Stimulated activated CD4-positive, alpha-beta T cell treated with anti-CD3 and anti-CD28 coated beads, Interleukin-12 subunit alpha, Interleukin-12 subunit beta, amount 100 ng/mL, for 48 hours (primary cell): ENCODE results near the gene DCDC1.
A peak's percentile ranks its signal among the peaks of the same experiment; 100 is the strongest.

ENCODE experiments used
- DNase-seq, 3 donors: peaks; one replicate each; pipeline ENCODE4 v3.0.0-alpha.2; 2020; ENCODE audit warnings: low read depth in 2 of 3, low spot score in 1 of 3

Gene DCDC1, protein sequence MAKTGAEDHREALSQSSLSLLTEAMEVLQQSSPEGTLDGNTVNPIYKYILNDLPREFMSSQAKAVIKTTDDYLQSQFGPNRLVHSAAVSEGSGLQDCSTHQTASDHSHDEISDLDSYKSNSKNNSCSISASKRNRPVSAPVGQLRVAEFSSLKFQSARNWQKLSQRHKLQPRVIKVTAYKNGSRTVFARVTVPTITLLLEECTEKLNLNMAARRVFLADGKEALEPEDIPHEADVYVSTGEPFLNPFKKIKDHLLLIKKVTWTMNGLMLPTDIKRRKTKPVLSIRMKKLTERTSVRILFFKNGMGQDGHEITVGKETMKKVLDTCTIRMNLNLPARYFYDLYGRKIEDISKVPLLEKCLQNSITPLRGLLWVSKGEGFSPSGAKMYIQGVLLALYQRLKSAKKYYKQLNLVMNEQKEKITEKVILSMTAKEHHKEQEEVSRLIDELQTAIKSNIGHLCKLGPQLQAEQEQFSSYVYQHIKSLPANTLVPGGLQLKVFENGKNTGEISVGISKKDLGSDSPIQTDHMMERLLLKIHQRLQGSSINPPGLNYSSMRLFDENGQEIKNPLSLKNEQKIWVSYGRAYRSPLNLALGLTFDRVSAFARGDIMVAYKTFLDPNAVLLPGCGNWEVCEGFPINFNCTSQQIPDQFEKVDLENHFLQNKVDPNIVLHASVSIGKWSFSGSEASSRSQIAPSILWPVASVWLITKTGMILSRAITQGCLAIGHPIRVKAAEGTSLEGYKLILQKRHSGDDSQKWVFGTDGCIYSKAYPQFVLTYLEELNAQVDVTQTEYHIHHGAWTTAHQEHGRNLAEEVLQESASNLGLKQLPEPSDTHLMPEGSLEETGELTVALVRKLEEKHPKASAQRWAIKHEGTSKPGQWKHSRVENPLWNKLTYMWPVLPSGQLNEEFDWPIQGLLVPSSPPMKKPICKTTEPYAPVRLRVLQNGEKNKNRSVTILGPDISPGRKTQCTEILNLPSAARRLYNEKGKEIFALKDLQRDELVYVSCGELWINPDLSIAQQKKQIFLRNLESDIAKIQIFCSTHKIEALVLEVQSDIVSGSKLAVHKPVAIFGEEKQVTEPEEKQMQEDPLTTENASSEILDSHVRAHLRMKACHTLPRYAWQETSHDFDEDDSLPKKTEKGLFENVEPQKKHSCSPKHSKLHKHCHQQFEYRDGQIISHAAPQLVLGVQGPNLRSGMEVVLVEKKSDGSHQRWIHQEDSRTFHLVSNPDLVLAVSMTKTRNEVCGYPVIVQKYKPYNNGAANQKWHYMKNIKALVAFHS (N-terminal part only)

DNA sequence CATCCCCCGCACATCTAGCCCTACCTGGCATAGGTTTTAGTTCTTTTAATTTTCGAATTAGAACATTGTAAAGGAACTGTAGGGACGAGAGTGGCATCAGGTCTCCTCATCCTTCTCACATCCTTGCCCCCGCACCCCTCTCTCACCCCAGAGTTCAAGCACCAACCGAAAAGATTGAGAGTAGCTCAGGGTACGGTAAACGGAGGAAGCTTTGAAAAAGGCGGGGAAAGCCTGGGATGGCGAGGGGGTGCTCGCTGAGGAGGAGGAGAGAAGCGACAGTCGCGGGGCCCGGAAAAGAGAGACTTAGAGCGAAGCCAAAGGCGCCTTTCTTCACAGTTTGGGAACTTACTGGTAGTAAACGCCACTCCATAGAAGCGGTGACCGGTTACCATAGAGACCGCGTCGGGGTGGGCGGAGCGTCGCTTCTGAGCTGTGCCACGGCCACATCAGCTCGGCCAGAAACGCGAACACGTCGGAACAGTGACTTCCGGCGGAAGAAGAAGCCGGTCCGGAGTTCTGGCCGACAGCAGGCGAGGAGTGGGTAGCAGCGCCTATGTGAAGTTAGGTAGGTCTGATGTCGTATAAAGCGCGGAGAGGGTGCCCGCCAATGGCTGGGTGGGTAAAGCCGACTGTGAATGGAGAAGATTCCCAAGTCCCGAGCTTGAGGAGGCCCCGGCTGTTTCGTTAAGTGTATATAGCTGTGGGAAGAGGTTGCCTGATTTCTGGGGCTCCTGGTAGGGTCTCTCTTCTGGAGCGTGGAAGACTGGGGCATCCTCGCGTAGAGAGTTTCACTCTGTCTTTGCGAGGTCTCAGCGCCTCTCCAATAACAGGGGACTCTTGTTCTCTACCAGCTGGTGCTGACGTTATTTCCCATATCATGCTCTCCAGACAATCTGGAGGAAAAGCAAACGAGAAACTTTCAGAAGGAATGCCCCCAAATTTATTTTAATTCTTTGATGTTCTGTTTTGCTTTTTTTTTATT, at the start of gene DCDC1, which contains the start of gene DNAJC24:
DCDC1 (minus strand) TSS at position 392 of the 982 bp plus-strand sequence. CDS start 41,459 bp downstream, outside the sequence.
DNAJC24 (plus strand) TSS at position 513 of the 982 bp plus-strand sequence. CDS start 889 bp downstream, outside the sequence.
- DNase-seq: peak; percentile 84 to 92 (median 89)

DNA sequence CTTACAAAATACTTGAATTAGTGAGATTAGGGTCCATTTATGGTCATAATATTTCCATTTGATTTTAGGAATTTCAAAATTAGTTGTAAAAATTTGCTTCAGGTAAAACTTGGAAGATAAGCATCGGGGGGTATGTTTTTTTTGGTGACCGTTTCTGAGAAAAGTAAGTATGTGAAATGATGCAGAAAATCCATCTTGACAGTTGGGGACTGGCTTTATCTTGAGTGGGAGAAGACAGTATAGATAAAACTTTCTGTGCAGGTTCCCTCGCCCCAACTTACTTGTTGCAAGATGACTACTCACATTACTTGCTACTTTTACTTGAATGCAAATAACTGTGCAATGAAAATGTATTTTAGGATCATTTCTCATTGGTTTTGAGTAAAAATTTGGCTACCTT, 49.6 kb upstream of the DCDC1 start:
- no peak for DNase-seq

DNA sequence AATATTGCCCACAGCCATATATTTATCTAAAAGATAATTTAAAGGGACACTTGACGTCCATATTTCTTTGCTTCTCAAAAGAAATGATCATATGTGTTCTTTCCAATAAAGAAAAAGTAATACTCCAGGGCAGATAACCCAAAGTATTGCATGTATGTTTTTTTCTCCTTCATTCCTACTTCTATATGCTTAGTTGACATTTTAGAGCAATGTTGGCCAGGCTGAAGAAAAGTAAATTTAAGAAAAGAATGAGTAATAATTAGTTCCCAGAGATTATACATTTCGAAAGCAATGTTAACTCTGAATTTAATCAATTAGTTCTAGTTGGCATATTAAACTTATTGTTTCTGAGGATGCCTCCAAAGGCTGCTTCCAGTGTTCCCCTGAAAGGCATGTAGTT, 48.3 kb upstream of the DCDC1 start:
- no peak for DNase-seq

GRCh38 chr11:31417357-31417756, 47.8 kb upstream of the DCDC1 start:
- no peak for DNase-seq

DNA sequence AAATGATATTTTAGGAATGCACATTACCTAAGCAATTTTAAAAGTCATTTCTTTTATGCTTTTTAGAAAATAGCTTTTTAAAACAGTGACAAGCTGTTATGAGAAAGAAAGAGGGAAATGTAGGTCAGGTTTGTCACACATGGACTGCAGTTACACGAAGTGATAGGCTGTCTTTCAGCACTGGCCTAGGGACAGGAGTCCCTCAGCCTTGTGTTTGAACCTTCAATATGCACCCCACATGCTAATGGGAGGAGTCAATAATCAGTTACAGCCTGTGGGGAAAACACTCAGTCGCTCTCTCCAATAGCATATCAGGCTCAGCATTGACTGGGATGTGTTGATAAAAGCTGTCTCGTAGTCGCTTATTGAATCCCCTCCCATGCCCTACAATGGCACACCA, 45.9 kb upstream of the DCDC1 start:
- no peak for DNase-seq

- no peak for DNase-seq
These were observed 44.8 kb upstream of the DCDC1 start for GRCh38 chr11:31414338-31414737.

- DNase-seq: no peak
These were observed 43.4 kb upstream of the DCDC1 start for GRCh38 chr11:31412946-31413345.

DNA sequence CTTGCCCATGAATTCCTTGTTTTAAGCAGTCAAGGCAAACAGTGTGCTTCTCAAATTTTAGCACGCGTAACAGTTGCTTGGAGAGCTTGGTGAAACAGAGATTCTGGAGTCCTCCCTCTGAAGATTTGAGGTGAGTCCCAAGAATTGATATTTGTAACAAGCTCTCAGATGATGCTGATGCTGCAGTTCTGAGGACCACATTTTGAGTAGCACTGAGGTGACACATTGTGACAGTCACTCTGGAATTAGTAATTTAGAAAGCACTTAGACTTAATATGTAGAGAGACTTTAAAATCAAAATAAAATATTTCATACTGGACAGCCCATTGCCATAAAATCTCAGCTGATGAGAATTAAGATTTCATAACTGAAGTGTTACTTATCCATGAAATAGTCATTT, 38.7 kb upstream of the DCDC1 start:
- DNase-seq: no peak

- no peak for DNase-seq
These were observed 35.1 kb upstream of the DCDC1 start for GRCh38 chr11:31404614-31405013.

- DNase-seq: no peak
These were observed 27.8 kb upstream of the DCDC1 start for GRCh38 chr11:31397239-31397834.

DNA sequence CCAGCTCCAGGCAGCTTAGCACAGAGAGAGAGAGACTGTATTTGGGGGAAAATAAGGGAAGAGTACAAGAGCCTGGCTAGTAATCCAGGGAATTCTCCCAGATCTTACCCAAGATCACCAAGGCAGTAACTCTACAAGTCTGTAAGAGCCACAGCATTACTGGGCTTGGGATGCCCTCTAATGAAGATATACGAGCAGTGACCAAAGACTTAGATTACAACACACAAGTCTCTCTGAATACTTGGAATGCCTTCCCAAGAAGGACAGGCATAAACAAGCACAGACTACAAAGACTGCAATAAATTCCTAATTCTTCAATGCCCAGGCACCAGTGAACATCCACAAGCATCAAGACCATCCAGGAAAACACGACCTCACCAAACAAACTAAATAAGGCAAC, 17.8 kb upstream of the DCDC1 start:
- DNase-seq: no peak

- DNase-seq: no peak
These were observed 13.6 kb upstream of the DCDC1 start for GRCh38 chr11:31383116-31383515.

DNA sequence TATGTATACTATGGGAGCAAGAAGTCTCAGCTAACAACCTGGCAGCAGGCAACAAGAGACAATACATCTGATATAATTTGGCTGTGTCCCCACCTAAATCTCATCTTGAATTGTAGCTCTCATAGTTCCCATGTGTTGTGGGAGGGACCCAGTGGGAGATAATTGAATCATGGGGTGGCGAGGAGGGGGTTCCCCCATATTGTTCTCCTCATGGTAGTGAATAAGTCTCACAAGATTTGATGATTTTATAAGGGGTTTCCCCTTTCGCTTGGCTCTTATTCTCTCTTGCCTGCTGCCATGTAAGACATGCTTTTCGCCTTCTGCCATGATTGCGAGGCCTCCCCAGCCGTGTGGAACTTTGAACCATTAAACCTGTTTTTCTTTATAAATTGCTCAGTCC, 6.3 kb upstream of the DCDC1 start:
- DNase-seq: no peak

- no peak for DNase-seq
These were observed 2.7 kb downstream of the DCDC1 start for GRCh38 chr11:31366795-31367194.

- no peak for DNase-seq
These were observed 7.8 kb downstream of the DCDC1 start for GRCh38 chr11:31361743-31362142.

GRCh38 chr11:31355817-31356216, 13.7 kb downstream of the DCDC1 start:
- no peak for DNase-seq

- no peak for DNase-seq
These were observed 14.4 kb downstream of the DCDC1 start for GRCh38 chr11:31355131-31355530.

- DNase-seq: no peak
These were observed 18.4 kb downstream of the DCDC1 start for GRCh38 chr11:31351168-31351567.

DNA sequence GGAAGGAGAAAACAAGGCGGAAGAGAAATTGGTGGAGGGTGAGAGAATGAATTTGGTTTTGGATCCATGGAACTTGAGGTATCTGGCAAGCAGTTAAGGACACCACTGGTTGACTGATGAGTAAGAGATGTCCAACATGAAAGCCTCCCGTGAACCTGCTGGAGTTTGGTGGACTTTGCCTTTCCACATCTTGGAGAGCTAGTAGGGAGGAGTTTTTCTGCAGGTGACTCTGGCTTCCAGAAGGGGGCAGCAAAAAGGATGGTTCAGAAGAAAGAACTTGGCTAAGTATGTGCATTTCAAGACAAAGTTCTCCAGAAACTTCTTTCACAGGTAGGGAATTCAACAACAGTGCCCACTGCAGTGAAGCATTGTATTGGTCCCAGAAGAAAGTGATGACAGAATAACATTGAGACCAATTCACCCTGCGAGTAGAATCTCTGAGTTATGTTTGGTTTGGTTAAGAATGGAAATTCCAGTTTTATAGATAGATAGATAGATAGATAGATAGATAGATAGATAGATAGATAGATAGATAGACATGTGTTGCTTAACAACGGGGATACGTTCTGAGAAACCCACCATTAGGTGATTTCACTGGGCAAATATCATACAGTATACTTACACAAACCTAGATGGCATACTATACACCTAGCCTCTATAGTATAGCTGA, 28.5 kb downstream of the DCDC1 start:
- peak in 2 of 3 donors; percentile 0 to 5 for DNase-seq
